HS-5 (cell line): Measurements from ENCODE around the gene FRMD4B.
A peak's percentile ranks its signal among the peaks of the same experiment; 100 is the strongest.

Experiments
- DNase-seq: peaks from one replicate; pipeline ENCODE4 v3.0.0-alpha.2; 2012; ENCODE audit warnings: low read depth

FRMD4B gene

DNA sequence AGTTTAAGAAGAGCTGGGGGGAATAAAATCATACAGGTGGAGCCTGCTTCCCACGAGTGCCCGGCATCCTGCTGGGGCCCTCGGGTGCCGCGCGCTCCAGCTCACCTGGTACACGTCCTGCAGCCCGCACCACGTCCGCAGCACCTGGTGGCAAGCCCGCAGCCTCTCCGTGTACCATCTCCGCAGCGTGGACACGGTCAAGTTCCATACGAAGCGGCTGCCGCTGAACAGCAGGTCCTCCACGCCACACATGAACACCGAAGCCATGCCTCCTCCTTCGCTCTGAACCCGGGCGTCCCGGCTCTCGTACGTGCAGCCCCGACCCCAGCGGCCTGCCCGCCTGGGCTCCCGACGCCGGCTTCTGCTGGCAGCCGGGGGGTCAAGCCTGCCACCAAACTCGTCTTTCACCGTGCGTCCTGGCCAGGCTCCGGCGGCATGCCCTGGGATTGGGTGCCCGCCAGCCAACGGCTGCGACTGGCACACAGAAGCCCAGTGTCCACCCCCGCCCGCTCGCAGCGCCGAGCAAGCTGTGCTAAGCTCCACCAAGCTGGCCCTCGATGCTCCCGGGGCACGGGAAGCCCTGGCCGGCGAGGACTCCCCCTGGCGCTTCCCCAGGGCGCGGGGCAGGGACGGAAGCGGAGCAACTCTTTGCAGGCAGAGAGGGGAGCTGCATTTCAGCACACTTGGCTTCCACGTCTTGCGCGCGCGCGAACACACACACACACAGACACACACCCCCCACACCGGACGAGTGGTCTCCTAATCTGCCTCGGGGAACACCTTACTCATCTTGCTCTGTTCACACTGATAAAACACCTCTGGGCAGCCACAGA is at the start of gene FRMD4B:
TSS of gene FRMD4B (minus strand) at position 366 of the 833 bp plus-strand sequence. CDS start at position 267, 99 bp downstream.
- no peak for DNase-seq

DNA sequence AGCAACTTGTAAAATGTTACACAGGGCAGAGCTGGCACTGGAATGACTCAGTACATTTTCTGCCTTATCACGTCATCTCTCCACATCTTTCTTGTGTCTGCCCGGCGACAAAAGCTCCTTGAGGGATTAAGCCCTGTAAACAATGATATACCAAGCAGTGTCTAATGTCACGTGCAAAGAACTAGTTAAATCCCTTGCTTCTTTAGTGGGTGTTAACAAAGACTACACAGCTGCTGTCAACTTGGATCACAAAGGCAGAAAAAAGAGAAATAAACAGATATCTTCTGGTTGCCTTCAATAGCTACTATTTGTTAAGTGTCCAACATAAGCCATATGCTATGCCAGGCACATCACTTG is 48.1 kb upstream of the FRMD4B start:
- DNase-seq = no peak

DNA sequence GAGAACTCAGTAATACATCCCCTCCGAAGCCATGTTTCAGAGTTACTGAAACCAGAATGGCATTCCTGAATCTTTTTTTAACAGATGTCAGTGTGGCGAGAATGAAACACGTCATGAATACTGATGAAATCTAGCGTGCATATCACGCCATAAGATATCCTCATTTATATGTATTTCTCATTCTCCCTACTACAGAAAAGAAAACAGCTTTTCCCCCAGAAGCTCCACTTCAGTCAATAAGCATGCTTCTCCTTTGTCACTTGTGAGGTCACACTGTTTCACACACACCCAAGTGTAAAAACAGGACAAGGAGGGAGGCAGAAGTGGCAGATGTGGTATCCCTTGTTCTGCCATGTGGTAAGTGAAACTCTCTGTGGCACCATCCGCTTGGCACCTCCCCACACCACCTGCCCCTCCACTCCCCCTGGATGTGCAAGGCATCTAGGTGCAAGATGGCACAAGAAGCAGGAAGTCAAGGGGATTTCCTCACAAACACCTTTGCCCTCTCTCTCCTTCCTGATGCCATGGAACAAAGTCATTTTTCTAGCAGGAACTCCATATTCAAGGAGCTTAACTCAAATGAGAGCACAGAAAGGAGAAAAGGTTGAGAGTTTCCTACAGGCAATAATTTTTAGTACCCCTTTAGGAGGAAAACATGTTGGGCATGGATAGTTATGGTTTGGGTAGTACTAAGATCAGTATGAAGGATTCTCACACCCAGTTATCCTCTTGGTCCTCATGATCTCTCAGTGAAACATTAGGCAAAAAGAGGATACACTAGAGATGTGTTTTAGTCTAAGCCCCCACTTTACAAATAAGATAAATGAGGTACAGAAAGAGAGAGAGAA is 47.5 kb upstream of the FRMD4B start:
- DNase-seq = no peak

DNA sequence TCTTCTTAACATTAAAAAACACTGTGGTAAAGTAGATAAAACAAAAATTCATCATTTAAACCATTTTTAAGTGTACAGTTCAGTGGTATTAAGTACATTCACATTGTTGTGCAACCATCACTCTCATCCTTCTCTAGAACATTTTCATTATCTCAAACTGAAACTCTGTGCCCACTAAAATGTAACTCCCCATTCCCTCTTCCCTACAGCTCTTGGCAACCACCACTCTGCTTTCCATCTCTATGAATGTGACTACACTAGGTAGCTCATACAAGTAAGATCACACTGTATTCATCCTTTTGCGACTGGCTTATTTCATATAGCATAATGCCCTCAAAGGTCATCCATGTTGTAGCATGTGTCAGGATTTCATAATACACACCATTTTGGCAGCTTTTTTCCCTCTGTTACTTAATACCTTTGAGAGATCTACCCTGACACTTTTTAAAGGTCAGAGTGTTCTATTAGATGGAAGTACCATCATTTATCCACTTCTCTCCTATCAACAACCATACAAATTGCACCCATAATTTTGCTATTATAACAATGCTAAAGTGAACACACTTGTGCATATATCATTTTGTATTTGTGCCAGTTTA is 42.9 kb upstream of the FRMD4B start:
- no peak for DNase-seq

DNA sequence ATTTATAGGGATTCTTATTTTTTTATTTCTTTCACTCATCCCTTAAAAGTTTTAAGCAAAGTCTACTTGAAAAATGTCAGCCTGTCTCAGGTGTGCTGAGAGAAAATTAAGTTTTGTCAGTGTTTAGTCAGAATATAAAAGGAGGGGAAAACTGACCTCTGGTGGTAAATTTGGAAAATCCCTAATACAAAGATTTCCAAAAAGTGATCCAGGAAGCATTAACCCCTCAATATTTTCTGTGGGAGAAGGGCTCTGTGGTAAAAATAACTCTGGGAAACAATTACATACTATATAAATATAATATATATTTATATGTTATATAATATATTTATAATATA is 41.0 kb upstream of the FRMD4B start:
- DNase-seq = no peak

DNA sequence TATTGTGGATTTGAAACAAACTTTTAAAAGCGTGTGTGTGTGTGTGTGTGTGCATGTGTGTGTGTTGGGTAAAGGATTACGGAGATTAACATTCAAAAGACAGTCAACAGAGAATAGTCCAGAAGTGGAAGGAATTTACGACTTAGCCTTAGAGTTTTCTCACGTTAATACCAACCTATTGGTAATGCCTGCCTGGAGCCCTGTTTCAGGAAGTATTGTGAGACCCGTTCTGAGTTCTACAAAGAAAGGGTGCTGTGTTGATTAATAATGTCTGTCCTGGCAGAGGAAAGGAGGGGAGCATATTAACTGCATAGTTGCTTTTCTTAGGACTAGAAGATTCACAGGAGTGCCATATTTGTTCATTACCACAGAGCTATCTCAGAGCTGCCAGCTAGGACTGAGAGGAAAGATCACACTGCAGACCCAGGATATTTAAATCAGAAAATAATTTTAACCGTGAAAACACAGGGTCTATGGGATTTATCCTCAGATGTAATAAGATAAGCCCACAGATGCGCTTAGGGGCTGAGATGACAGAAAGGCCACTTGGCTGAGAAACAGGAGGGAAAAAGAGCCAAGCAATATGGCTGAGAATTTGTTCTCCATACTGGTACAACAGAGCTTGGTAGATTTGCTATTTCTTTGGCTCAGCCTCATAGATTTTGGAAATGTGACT is 40.5 kb upstream of the FRMD4B start:
- no peak for DNase-seq

DNA sequence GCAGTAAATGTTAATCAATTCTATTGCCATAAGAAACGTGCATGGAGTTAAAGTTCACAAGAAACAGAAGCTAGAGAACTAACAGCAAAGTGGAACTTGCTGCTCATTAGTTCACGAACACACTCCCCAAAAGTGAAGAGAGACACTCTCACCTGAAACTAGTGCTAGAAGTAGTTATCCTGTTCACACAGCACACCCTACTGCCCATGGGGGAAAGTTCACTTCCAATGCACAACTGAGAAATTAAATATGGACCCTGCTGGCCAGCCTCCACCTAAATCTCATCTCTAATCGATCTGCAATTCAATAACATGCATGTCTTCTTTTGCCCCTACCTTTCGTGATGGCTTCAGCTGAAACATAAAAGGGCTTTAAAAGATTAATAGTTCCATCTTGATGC is 39.4 kb upstream of the FRMD4B start:
- no peak for DNase-seq

DNA sequence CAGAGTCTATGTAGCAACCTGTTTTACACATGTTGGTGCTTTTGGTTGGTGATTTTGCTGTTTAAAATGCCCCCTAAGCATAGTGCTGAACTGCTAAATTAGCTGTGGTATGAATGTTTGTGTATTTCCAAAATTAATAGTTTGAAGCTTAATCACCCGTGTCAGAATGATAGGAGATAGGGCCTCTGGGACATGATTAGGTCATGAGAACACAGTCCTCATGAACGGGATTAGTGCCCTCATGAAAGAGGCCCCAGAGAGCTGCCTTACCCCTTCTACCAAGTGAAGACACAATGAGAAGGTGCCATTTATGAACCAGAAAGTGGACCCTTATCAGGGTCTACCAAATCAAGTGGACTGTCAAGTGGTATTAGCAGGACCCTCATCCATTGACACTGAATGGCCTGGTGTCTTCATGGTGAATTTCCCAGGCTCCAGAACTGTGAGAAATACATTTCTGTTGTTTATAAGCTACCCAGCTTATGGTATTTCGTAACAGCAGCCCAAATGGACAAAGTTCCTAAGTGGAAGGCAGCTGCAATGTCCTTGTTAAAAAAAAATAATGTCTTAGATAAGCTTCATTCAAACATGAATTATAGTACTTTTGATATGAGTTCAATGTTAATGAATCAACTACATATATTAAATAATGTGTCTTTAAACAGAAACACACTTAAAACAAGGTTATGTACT is 37.7 kb upstream of the FRMD4B start:
- DNase-seq = no peak

DNA sequence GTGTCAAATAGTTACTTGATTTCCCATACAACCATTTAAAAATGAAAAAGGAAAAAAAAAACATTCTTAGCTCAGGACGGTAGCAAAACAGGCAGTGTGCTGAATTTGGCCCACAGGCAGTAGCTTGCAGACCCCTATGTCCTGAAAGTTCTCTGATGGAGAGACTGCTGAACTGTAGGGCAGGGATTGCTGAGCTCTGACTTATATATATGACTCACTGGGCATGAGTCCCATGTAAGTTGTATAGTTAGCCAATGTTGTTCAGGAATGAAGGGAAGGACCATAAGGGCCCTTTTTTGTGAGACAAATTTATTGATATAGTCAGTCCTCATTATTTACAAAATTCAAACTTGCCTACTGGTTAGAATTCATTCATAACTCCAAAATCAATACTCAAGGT is 36.9 kb upstream of the FRMD4B start:
- DNase-seq = peak; percentile 48

DNA sequence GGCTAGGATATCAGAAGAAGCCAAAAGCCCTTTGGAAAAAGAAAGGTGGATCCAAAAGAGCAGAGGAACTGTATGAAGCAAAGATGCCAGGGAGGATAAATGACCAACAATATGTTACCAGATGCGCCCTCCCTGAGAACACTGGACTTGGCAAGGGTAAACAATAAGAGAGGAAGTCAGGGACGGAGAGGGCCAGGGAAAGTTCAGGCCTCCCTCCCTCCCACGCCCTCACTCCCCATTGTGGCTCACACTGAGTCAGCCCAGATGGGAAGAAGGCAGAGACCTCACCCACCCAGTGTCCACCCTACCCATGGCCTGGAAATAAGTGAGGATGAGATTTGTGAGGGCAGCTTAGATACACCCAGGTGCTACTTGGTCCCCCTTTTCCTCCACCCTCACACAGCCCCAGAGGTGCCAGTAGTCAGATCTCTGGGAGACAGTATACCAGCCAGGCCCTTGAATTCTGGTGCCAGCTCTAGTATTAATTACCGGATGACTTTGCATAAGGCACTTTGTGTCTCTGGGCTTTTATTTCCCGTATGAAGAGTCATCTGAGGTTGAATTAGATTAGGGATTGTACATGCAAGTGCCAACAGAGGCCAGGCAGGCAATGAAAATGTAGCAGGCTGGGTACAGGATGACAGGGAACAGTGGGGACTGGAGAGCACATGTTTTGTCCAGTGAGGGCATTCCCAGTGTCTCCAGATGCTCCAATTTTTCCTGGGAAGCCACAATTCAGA is 35.1 kb upstream of the FRMD4B start:
- DNase-seq = no peak

DNA sequence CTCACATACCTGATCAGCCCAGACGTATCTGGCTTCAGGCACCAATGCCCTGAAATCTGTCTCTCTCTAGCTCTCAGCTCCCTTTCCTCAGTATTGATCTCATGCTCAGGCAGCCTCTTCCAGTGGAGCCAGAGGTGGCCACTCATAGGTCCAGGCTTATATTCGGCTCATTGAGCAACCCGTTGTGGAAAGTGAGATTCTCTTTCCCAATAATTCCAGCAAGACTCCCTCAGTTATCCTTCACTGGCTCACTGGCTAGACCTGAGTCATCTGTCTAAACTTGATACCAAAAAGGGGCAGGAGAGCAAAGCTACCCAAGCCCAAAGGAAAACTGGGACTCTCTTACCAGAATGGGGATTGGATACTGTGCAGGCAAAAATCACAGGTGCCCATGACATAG is 33.4 kb upstream of the FRMD4B start:
- no peak for DNase-seq

DNA sequence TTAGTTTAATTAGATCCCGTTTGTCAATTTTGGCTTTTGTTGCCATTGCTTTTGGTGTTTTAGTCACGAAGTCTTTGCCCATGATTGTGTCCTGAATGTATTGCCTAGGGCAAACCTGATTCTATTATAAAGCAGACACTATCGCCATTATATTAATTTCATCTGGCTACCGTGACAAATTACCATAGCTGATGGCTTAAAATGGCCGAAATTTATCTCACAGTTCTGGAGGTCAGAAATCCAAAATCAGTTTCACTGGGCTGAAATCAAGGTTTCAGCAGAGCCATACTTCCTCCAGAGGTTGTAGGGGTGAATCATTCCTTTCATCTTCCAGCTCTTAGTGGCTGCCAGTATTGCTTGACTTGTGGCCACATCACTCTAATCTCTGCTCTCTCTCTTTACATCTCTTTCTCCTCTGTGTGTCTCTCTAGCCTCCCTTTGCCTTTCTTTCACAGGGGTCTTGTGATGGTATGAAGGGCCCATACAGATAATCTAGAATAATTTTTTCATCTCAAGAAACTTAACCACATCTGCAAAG is 31.7 kb upstream of the FRMD4B start:
- DNase-seq = no peak

DNA sequence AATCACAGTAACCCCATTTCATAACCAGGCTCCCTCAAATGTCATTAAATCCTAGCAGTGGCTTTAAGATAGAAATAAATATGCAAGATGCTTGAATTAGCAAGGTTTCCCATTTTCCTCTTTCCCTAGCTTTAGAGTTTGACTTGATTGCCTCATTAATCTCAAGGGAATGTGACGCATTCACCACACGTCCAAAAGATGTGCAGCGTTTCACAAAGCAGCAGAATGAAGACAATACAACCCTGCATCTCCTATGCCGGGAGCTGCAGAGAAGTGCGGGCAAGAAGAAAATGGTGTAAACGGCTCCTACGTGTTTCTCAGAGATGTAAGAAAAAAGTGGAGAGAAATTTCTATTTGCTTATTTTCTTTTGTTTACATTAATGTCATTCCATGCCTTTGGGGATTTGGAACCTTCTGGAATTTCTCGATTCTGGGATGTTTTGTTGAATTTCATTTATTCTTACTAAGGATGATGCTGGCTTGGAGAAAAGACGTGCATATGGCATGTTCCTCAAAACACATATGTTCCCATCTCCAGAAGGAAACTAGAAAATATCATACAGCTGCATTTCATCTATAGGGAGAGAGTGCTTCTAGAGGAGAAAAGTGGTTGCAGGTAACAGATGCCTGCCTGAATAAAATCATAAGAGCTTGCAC is 27.8 kb upstream of the FRMD4B start:
- no peak for DNase-seq

DNA sequence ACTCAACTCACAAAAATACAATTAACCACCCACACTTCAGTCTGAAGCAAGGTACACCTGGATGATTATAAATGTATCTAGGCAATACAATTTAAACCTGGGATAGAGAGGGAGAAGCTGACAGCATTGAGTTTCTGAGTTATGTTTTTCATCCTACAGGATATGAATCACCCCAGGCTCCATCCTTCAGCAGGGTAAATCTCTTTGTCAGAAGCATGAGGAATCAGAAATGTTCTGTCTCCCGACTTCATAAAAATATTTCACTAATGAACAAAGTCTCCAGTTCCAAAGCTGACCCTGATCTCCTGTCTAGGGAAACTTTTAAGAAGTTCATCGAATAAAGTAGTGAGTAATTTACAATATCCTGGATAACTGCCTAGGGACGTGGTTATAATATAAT is 25.5 kb upstream of the FRMD4B start:
- DNase-seq = peak; percentile 67

DNA sequence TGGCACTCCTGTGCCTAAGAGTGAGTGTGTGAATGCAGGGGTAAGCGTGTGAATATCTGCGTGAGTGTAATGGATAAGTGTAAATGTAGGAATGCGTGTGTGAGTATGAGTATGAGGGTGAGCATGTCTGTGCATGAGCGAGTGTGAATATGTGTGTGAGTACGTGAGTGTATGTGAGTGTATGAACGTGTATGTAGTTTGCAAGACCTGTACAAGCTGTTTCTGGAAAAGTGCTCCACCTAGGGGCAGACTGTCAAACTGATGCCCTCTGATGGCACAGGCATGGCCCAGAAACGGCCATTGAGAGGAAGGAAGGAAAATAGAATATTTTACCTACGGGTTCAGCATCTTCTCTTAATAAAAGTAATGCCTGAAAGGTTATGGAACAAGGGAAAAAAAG is 24.4 kb upstream of the FRMD4B start:
- DNase-seq = peak; percentile 35

DNA sequence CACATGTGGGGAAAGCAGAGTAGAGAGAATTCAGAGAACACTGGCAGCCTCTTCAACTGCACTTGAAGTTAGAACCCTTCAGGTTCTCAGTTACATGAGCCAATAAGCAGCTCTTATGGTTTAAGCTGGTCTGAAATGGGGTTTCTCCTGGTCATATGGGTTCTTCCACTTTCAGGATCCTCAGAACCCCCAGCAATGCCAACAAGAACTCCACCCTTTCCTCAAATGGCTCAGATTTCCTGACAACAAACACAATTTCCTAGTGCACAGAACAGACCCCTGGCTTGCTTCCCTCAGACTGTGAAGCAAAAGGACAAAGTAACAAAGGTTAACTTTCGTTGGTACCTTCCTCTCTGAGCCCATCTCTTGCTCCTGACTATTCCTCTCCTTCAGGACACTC is 23.9 kb upstream of the FRMD4B start:
- no peak for DNase-seq

DNA sequence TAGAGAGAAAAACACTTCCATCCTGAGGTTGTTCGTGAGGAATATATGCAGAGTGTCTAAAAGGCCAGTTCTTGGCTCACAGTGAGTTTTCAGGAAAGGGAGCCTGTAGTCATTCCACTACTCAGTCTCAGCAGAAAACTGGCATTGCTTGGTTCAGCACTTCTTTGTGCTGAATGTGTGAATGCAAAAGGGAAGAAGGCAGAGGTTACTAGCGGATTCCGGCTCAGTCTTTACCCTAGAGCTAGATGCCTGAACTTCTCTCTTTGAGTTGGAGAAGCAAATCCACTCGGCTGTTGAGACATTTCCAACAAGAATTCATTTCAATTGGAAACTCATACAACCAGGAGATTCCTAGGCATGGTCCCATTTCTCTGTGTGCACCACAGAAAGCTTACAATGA is 23.1 kb upstream of the FRMD4B start:
- DNase-seq = no peak

DNA sequence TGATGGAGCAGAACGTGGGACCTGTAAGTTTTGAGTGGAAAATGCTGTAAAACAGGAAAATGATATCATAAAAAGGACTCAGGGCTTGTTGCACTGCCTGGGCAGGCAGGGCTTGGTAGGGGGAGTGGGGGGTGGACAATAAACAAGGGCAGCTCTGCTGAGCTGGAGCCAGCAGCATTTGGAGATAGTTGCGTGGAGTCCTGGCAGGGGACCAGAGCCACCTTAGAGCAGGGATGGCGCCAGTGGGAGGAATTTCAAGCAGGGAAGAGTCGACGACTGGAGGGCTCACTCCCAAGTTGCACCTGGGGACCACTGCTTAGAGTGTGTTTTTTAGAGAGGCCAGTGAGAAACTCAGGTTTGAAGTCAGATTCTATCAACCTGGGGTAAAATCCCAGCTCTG is 22.7 kb upstream of the FRMD4B start:
- no peak for DNase-seq

DNA sequence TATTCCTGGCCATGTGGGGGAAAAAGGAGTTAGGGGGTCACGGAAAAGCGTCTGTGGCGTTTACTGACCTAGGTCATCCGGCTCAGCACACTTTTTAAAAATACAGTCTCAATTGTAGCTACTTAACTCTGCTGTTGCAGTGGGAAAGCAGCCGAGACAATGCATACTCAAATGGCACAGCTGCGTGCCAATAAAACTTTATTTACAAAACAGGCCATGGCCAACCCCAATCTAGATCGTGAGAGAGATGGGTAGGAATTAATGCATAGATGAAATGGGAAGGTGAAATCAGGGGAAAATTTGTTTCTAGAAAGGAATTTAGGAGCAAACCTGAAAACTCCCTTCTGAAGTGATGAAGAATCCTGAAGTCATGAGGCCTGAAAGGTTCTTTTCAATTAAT is 22.0 kb upstream of the FRMD4B start:
- no peak for DNase-seq

DNA sequence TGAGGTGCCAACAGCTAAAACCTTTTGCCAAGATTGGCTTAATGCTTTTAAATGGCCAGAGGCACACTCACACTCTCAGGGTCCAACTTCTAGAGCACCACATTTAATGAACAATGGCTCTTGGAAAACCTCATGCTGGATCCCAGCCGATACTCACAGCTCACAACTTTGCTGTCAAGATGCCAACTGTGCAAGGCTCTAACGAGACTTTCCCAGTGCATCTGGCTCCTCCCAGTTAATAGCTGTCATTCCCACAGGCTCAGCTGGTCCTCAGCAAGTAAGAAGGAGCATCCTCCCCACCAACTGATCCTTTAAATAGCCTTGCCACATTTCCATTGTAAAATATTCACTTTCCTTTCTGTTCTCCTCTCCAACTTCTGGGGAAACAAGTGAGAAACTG is 20.3 kb upstream of the FRMD4B start:
- no peak for DNase-seq
